ENCODE data around the gene KCNJ4. TPM values are rescaled to one million over a fixed set of nuclear protein-coding genes. Genes with fewer than 3 reads are reported as not detected.

The KCNJ4 gene
- polyA plus RNA-seq, 1 donor (not counting 4 experiments of a cell fraction or from before 2014, with no cell fraction given): not detected

GRCh38 chr22:38481871-38482332, 26.9 kb upstream of the KCNJ4 start:
- no peaks in the 10 kb centered on the region for H3K9me1 ChIP-seq (ENCODE audit: control insufficient read depth, extremely low read depth, insufficient read depth, low read length)
- no peak overlapping the region for H3K27ac ChIP-seq (ENCODE audit: control insufficient read depth, insufficient read depth, low read length)
- no peak overlapping the region for H3K4me3 ChIP-seq (ENCODE audit: control insufficient read depth in 2 of 3, extremely low read depth in 1 of 3, insufficient read depth in 2 of 3, low read depth in 1 of 3, low read length in 3 of 3)
- H3K9ac ChIP-seq (ENCODE audit: control insufficient read depth, extremely low read depth, insufficient read depth, low read length): no peak overlapping the region
- no peak for TF ChIP-seq EZH2 (IDR thresholded peaks at IDR 0.05; ENCODE audit: low read length)
- no peak for TF ChIP-seq CTCF (optimal IDR thresholded peaks at IDR 0.05 in 1 of 3, IDR thresholded peaks at IDR 0.05 in 1 of 3, conservative IDR thresholded peaks at IDR 0.05 in 1 of 3; ENCODE audit: extremely low read depth in 1 of 3, insufficient read depth in 2 of 3, low read length in 3 of 3)
- peaks cover 10% of the 10 kb centered on the region for H3K4me1 ChIP-seq (ENCODE audit: control insufficient read depth, extremely low read depth, insufficient read depth, low read length)
- dilution Hi-C loops (cut with MboI; ENCODE audit: extremely low pct_ligation_motif_present, low sequenced_read_pairs): no loop called here
- no peak overlapping the region for H3K4me2 ChIP-seq (ENCODE audit: control insufficient read depth, extremely low read depth, insufficient read depth, low read depth, low read length)
- peaks cover 3% of the 10 kb centered on the region for H3K79me2 ChIP-seq (ENCODE audit: control insufficient read depth, insufficient read depth, low read length)
- no peak overlapping the region for H2AFZ ChIP-seq (ENCODE audit: control insufficient read depth, low read length)
- H4K20me1 ChIP-seq (ENCODE audit: control insufficient read depth, extremely low read depth, insufficient read depth, low read length): peaks cover 15% of the 10 kb centered on the region
- H3K27me3 ChIP-seq (ENCODE audit: control insufficient read depth, extremely low read depth, insufficient read depth, low read length): no peaks in the 10 kb centered on the region
- DNase-seq (ENCODE audit: low read depth, low spot score) (no peak), FAIRE-seq (no peak)
- H3K9me3 ChIP-seq (ENCODE audit: control insufficient read depth, low read depth, low read length): no peaks in the 10 kb centered on the region
- peaks cover 38 to 43% of the 10 kb centered on the region in 2 experiments for H3K36me3 ChIP-seq (ENCODE audit: control insufficient read depth in 2 of 2, extremely low read depth in 1 of 2, insufficient read depth in 2 of 2, low read length in 2 of 2)

GRCh38 chr22:38481162-38481870, 26.3 kb upstream of the KCNJ4 start:
- no peaks in the 10 kb centered on the region for H3K27me3 ChIP-seq (ENCODE audit: control insufficient read depth, extremely low read depth, insufficient read depth, low read length)
- H3K36me3 ChIP-seq (ENCODE audit: control insufficient read depth in 2 of 2, extremely low read depth in 1 of 2, insufficient read depth in 2 of 2, low read length in 2 of 2): peaks cover 38% of the 10 kb centered on the region in 2 experiments
- dilution Hi-C loops (cut with MboI; ENCODE audit: extremely low pct_ligation_motif_present, low sequenced_read_pairs): no loop called here
- H3K9ac ChIP-seq (ENCODE audit: control insufficient read depth, extremely low read depth, insufficient read depth, low read length): no peak overlapping the region
- peaks cover 10% of the 10 kb centered on the region for H3K4me1 ChIP-seq (ENCODE audit: control insufficient read depth, extremely low read depth, insufficient read depth, low read length)
- H3K4me2 ChIP-seq (ENCODE audit: control insufficient read depth, extremely low read depth, insufficient read depth, low read depth, low read length): no peak overlapping the region
- no peak overlapping the region for H3K4me3 ChIP-seq (ENCODE audit: control insufficient read depth in 2 of 3, extremely low read depth in 1 of 3, insufficient read depth in 2 of 3, low read depth in 1 of 3, low read length in 3 of 3)
- no peaks in the 10 kb centered on the region for H3K9me1 ChIP-seq (ENCODE audit: control insufficient read depth, extremely low read depth, insufficient read depth, low read length)
- H4K20me1 ChIP-seq (ENCODE audit: control insufficient read depth, extremely low read depth, insufficient read depth, low read length): peaks cover 11% of the 10 kb centered on the region
- no peak overlapping the region for H2AFZ ChIP-seq (ENCODE audit: control insufficient read depth, low read length)
- H3K27ac ChIP-seq (ENCODE audit: control insufficient read depth, insufficient read depth, low read length): no peak overlapping the region
- H3K9me3 ChIP-seq (ENCODE audit: control insufficient read depth, low read depth, low read length): no peaks in the 10 kb centered on the region
- H3K79me2 ChIP-seq (ENCODE audit: control insufficient read depth, insufficient read depth, low read length): peaks cover 3% of the 10 kb centered on the region
- FAIRE-seq (no peak), DNase-seq (ENCODE audit: low read depth, low spot score) (no peak)
- TF ChIP-seq CTCF (optimal IDR thresholded peaks at IDR 0.05 in 1 of 3, IDR thresholded peaks at IDR 0.05 in 1 of 3, conservative IDR thresholded peaks at IDR 0.05 in 1 of 3; ENCODE audit: extremely low read depth in 1 of 3, insufficient read depth in 2 of 3, low read length in 3 of 3): no peak
- TF ChIP-seq EZH2 (IDR thresholded peaks at IDR 0.05; ENCODE audit: low read length): no peak
